Hepatocyte (in vitro differentiated cells): Measurements from ENCODE around the gene FAM118A.

ENCODE experiments used
- CTCF ChIP-seq: fragments of 200-600 bp; sonication (generic); IDR thresholded peaks from 2 replicates; pipeline ENCODE4 v1.5.1; 2016; ENCODE audit warnings: antibody characterized with exemption, mild to moderate bottlenecking; ENCODE audit not compliant: poor library complexity
- EZH2 ChIP-seq: fragments of 200-600 bp; sonication (generic); IDR thresholded peaks from 2 replicates; pipeline ENCODE4 v1.6.1; 2016; ENCODE audit warnings: antibody characterized with exemption, mild to moderate bottlenecking, borderline replicate concordance

- TF ChIP-seq EZH2 (no peak), CTCF (no peak)
Observed at GRCh38 chr22:45336971-45337431, 27.3 kb downstream of the FAM118A start.
